Stomach (tissue), 9 donors: ENCODE measurements around the gene DBN1. TPM values are rescaled to one million over a fixed set of nuclear protein-coding genes. Genes with fewer than 3 reads are reported as not detected.

Experiments used
- DNase-seq, 2 donors: peaks; one replicate each; pipeline versions ENCODE4 v3.0.0 to v3.0.0-alpha.2; 2013 to 2019
- H3K27ac ChIP-seq, 5 donors: fragments of 200-600 bp in 4 of 5; sonication (generic) in 4 of 5; one replicate each; pipeline ENCODE4 v1.5.1; 2013 to 2019; ENCODE audit warnings: mild to moderate bottlenecking in 1 of 5, moderate library complexity in 1 of 5
- H3K27me3 ChIP-seq, 3 donors: fragments of 200-600 bp; sonication (generic); one replicate each; pipeline ENCODE4 v1.5.1; 2017 to 2019; ENCODE audit warnings: mixed run types in 1 of 3
- H3K36me3 ChIP-seq, 4 donors: fragments of 200-600 bp; sonication (generic); 1 replicate in 3 of 4; 2 replicates in 1 of 4; pipeline ENCODE4 v1.5.1; 2016 to 2019
- H3K4me1 ChIP-seq, 4 donors: fragments of 200-600 bp; sonication (generic); one replicate each; pipeline ENCODE4 v1.5.1; 2016 to 2019
- H3K4me3 ChIP-seq, 4 donors: fragments of 200-600 bp; sonication (generic) in 3 of 4; one replicate each; pipeline ENCODE4 v1.5.1; 2016 to 2019; ENCODE audit warnings: mild to moderate bottlenecking in 1 of 4
- H3K9me3 ChIP-seq, 4 donors: fragments of 200-600 bp; sonication (generic); one replicate each; pipeline ENCODE4 v1.5.1; 2016 to 2019
- CTCF ChIP-seq, 7 experiments: fragments of 450-650 bp in 4 of 7; fragments of 200-600 bp in 3 of 7; sonication (generic) in 3 of 7; IDR thresholded peaks; one replicate each; pipeline ENCODE4 v1.5.1; 2016 to 2019; ENCODE audit warnings: antibody characterized with exemption in 7 of 7, control low read depth in 2 of 7, mild to moderate bottlenecking in 1 of 7
- EP300 ChIP-seq: sonication (generic); formaldehyde crosslinking; IDR thresholded peaks from one replicate; pipeline ENCODE4 v1.6.1; 2017; ENCODE audit warnings: antibody characterized with exemption
- POLR2A ChIP-seq, 4 donors: fragments of 450-650 bp; IDR thresholded peaks; one replicate each; pipeline ENCODE4 v1.6.1; 2016; ENCODE audit warnings: antibody characterized with exemption in 4 of 4, control low read depth in 2 of 4, mild to moderate bottlenecking in 1 of 4, moderate library complexity in 1 of 4
- POLR2AphosphoS5 ChIP-seq, 3 donors: sonication (generic); formaldehyde crosslinking; IDR thresholded peaks; one replicate each; pipeline ENCODE4 v1.6.1; 2016; ENCODE audit warnings: antibody characterized with exemption in 3 of 3
- WGBS, 5 donors: extraction: QIAGEN DNeasy Blood & Tissue Kit in 3 of 5; methylation state at CpG; one replicate each; pipeline versions ENCODE4 v1.1.5 to v1.1.7; 2013 to 2018; 5-methylcytosine and 5-hydroxymethylcytosine counted together
- intact Hi-C: fragments of 100-400 bp; cut with DNase I; formaldehyde crosslinking; loops from one replicate; pipeline ENCODE4 v1.15.1; 2023; ENCODE audit warnings: low total_unique reads
- polyA plus RNA-seq, 3 donors: library from polyadenylated mRNA; stranded (reverse); fragments of 200-250 nt; gene quantifications; one replicate each; pipeline ENCODE4 v1.2.3, GENCODE V29; 2013
- total RNA-seq, 5 donors: library from RNA; depleted of rRNA; stranded (reverse); fragments of >200 nt; gene quantifications; one replicate each; pipeline versions ENCODE4 v1.1.0 to v1.2.3, GENCODE V29; 2014 to 2016
- donor health status: healthy with polysubstance abuse.
- donor health status: Bipolar disorder and iron deficiency.
- donor health status: healthy.

DBN1 gene
- total and polyA plus RNA-seq, 8 donors = 14.7 to 78.1 (median 36.5) TPM

GRCh38 chr5:177513500-177513899, 40.1 kb upstream of the DBN1 start:
- Histone ChIP-seq H3K4me3 (no peak overlapping the region), H3K27me3 (no peaks in the 10 kb centered on the region), H3K9me3 (no peaks in the 10 kb centered on the region), H3K36me3 (peaks cover 41 to 58% (median 56%) of the 10 kb centered on the region in 4 donors), H3K27ac (no peak overlapping the region), H3K4me1 (peaks cover 8 to 48% (median 32%) of the 10 kb centered on the region in 4 donors)
- no peak for DNase-seq
- WGBS, 5 donors = 94 to 97% (median 96%) methylated on average over 11 to 15 of the region's 15 CpGs
- TF ChIP-seq EP300 (no peak), POLR2A (IDR thresholded peaks at IDR 0.05) (no peak), POLR2AphosphoS5 (IDR thresholded peaks at IDR 0.05) (no peak), CTCF (IDR thresholded peaks at IDR 0.05) (no peak)
- intact Hi-C loops = no loop called here

DNA sequence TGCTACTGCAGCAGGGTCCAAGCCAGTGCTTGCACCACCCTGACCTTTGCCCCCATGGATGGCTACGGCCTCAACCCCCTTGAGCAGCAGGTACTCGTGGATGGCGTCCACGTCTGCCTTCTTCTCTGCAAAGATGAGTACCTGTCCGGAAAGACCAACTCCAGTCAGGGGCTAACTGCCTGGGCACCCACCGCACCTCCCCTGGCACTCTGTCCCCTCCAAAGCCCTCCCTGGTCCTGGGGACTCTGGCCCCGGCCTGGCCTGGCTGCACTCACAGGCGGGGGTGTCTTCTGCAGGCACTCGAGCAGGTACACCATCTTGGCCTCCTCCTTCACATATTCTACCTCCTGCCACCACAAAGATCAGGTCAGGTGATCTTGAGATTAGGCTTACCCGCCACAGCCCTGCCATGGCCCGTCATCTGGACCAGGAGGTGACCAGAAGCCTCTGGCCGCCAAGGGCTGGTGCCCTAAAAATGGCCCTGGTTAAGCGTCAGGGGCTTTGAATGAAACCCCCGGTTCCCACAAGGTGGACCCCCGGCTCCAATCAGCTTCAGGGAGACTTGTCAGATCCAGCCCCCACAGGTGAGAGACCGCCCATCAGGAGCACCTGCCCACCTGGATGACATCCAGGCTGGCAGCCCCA, 39.4 kb upstream of the DBN1 start:
- WGBS, 5 donors = 88 to 94% (median 92%) methylated on average over 14 to 16 of the region's 16 CpGs
- DNase-seq = no peak
- Histone ChIP-seq H3K9me3 (no peaks in the 10 kb centered on the region), H3K4me3 (no peak overlapping the region), H3K27ac (no peak overlapping the region), H3K27me3 (no peaks in the 10 kb centered on the region), H3K36me3 (peaks cover 41 to 58% (median 56%) of the 10 kb centered on the region in 4 donors), H3K4me1 (peaks cover 8 to 48% (median 32%) of the 10 kb centered on the region in 4 donors)
- intact Hi-C loops = no loop called here
- TF ChIP-seq POLR2A (IDR thresholded peaks at IDR 0.05) (no peak), EP300 (no peak), CTCF (IDR thresholded peaks at IDR 0.05) (no peak), POLR2AphosphoS5 (IDR thresholded peaks at IDR 0.05) (no peak)

DNA sequence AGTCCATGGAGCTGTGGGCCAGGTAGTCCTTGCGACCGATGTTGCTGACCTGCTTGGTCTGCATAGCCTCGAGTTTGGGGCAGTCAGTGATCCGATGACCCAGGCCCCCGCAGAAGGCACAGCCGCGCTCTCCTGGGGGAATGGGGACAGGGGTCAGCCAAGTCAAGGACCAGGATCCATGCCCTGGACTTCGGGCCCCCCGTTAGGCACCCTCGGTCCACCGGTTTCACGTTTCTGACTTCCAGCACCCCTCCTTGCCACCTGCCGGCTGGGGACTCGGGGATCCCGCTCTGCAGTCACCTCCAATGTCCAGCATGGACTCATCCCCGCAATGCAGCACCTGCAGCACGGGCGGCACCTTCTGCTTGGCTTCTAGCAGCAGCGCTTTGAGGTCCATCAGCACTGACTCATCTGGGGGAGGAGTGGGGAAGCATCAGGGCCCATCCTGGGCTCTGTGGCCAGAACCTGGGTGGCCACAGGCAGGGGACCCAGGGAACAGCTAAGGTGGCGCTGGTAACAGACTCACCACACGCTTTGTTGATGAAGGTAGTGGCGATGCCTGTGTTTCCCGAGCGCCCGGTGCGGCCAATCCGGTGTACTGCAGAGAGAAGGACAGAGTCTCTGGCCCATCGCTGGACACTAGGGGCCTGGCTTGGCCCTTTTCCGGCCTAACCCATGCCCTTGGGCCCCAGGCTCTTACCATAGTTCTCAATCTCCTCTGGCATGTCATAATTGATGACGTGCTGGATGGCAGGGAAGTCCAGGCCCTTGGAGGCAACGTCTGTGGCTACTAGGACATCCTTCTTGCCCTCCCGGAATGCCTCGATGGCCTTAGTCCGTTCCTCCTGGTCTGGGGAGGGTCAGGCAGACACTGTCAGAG, 38.6 kb upstream of the DBN1 start:
- Histone ChIP-seq H3K27ac (peak overlapping the region in 1 of 5 donors; percentile 86), H3K36me3 (peaks cover 41 to 58% (median 56%) of the 10 kb centered on the region in 4 donors), H3K27me3 (no peaks in the 10 kb centered on the region), H3K9me3 (no peaks in the 10 kb centered on the region), H3K4me1 (peaks cover 8 to 43% (median 29%) of the 10 kb centered on the region in 4 donors), H3K4me3 (no peak overlapping the region)
- intact Hi-C loops = no loop called here
- DNase-seq = no peak
- TF ChIP-seq CTCF (IDR thresholded peaks at IDR 0.05) (no peak), EP300 (no peak), POLR2A (IDR thresholded peaks at IDR 0.05) (no peak), POLR2AphosphoS5 (IDR thresholded peaks at IDR 0.05) (no peak)
- 93 to 100% (median 95%) methylated on average over 4 to 34 of the region's 34 CpGs for WGBS, 5 donors

GRCh38 chr5:177511181-177511580, 37.7 kb upstream of the DBN1 start:
- no peaks in the 10 kb centered on the region for H3K9me3 ChIP-seq
- 87 to 99% (median 89%) methylated on average over 3 to 5 of the region's 5 CpGs for WGBS, 5 donors
- intact Hi-C loops = no loop called here
- H3K4me1 ChIP-seq = peaks cover 8 to 40% (median 25%) of the 10 kb centered on the region in 4 donors
- TF ChIP-seq EP300 (no peak), POLR2A (IDR thresholded peaks at IDR 0.05) (no peak), POLR2AphosphoS5 (IDR thresholded peaks at IDR 0.05) (no peak), CTCF (IDR thresholded peaks at IDR 0.05) (no peak)
- peak overlapping the region in 3 of 5 donors; percentile 41 to 86 (median 79) for H3K27ac ChIP-seq
- no peak overlapping the region for H3K4me3 ChIP-seq
- peaks cover 41 to 58% (median 56%) of the 10 kb centered on the region in 4 donors for H3K36me3 ChIP-seq
- no peaks in the 10 kb centered on the region for H3K27me3 ChIP-seq
- DNase-seq = no peak
